ENCODE results near the gene DPH5. TPM values are rescaled to one million over a fixed set of nuclear protein-coding genes. Genes with fewer than 3 reads are reported as not detected.

The DPH5 gene
- total and polyA plus RNA-seq, 2 donors (not counting 1 experiment from before 2014, with no cell fraction given): 33.0 to 42.5 TPM

DNA sequence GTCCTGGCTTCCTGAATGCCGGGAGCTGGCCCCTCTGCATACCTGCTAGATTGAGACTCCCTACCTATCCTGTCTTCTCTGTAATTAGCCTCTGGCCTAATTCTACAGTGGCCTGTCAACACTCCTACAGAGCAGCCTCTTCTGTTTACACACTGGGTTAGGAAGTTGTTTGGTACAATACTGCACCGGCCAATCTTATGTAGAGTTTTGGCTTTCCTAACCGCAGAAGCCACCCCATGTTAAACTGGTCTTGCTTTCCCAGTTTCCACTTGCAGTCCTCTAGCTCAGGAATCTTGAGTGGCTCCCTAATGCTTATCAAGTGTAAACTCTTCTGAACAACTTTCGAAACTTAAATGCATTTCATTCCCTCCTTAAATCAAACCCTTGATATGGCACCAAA lies 42.8 kb downstream of the DPH5 start:
- DNase-seq (no peak), ATAC-seq (ENCODE audit: low read depth) (no peak)
- H3K27me3 ChIP-seq (replicated peaks in 1 of 4; ENCODE audit: control extremely low read depth in 1 of 4, control insufficient read depth in 3 of 4, insufficient read depth in 4 of 4, low read length in 3 of 4): no peaks in the 10 kb centered on the region
- 92% methylated on average over 4 of the region's 4 CpGs for WGBS (ENCODE audit: insufficient coverage)
- no peaks in the 10 kb centered on the region for H3K9me3 Mint-ChIP-seq (ENCODE audit: insufficient read depth)
- H3K27me3 Mint-ChIP-seq: no peaks in the 10 kb centered on the region
- H3K4me3 ChIP-seq (ENCODE audit: control extremely low read depth in 1 of 5, extremely low read depth in 1 of 5, insufficient read depth in 1 of 5, low read depth in 2 of 5, low read length in 4 of 5): no peak overlapping the region
- no peak overlapping the region for H3K27ac Mint-ChIP-seq
- H3K4me1 Mint-ChIP-seq: peaks cover 9% of the 10 kb centered on the region
- ChIA-PET CTCF (no interaction called here), POLR2A (no interaction called here)
- H3K27ac ChIP-seq (ENCODE audit: low read length in 2 of 2): no peak overlapping the region
- peaks cover 0 to 9% of the 10 kb centered on the region in 2 donors for H3K4me1 ChIP-seq (ENCODE audit: control insufficient read depth in 2 of 2, insufficient read depth in 2 of 2, low read length in 2 of 2)
- H3K36me3 ChIP-seq (replicated peaks in 1 of 2; ENCODE audit: control extremely low read depth in 1 of 2, control insufficient read depth in 1 of 2, extremely low read depth in 1 of 2, insufficient read depth in 2 of 2, low read length in 1 of 2): peaks cover 10 to 18% of the 10 kb centered on the region in 2 experiments
- no peak overlapping the region for H3K9ac ChIP-seq (ENCODE audit: low read length)
- H2AFZ ChIP-seq (ENCODE audit: insufficient read depth, low read depth, low read length, poor library complexity, severe bottlenecking): no peak overlapping the region
- no peak for TF ChIP-seq EZH2 (IDR thresholded peaks at IDR 0.05; ENCODE audit: borderline replicate concordance, insufficient read depth, low read depth, low read length, poor library complexity, severe bottlenecking)
- TF ChIP-seq, protein P1, sequence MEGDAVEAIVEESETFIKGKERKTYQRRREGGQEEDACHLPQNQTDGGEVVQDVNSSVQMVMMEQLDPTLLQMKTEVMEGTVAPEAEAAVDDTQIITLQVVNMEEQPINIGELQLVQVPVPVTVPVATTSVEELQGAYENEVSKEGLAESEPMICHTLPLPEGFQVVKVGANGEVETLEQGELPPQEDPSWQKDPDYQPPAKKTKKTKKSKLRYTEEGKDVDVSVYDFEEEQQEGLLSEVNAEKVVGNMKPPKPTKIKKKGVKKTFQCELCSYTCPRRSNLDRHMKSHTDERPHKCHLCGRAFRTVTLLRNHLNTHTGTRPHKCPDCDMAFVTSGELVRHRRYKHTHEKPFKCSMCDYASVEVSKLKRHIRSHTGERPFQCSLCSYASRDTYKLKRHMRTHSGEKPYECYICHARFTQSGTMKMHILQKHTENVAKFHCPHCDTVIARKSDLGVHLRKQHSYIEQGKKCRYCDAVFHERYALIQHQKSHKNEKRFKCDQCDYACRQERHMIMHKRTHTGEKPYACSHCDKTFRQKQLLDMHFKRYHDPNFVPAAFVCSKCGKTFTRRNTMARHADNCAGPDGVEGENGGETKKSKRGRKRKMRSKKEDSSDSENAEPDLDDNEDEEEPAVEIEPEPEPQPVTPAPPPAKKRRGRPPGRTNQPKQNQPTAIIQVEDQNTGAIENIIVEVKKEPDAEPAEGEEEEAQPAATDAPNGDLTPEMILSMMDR (IDR thresholded peaks at IDR 0.05): no peak
- no peak overlapping the region for H3K4me2 ChIP-seq (replicated peaks; ENCODE audit: low read depth, low read length, poor library complexity, severe bottlenecking)
- H3K4me3 Mint-ChIP-seq: no peak overlapping the region
- intact Hi-C loops (cut with micrococcal nuclease): no loop called here
- no peaks in the 10 kb centered on the region for H4K20me1 ChIP-seq (ENCODE audit: control insufficient read depth, insufficient read depth, low read length, poor library complexity, severe bottlenecking)
- H3K79me2 ChIP-seq (ENCODE audit: control insufficient read depth, insufficient read depth, low read length): no peaks in the 10 kb centered on the region
- no peaks in the 10 kb centered on the region for H3K9me3 ChIP-seq (ENCODE audit: control extremely low read depth in 1 of 3, control insufficient read depth in 2 of 3, insufficient read depth in 1 of 3, low read length in 2 of 3)

DNA sequence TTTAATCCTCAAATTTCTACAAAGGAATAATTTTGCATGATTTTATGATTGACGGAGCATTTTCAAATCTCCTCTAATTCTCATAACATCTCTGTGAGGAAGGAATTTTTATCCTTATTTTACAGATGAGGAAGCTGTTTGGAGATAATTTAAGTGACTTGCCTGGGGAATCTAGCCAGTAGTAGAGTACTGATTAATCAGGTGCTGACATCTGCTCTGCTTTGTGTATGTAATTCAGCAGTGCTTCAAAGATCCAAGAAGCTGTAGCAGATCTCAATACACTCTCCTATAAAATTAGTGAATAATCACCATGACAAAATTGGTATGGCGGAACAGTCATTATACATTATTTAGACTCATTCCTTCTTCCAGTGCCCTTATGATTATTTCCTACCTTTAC lies 46.0 kb downstream of the DPH5 start:
- H3K27ac Mint-ChIP-seq: no peak overlapping the region
- H3K9me3 Mint-ChIP-seq (ENCODE audit: insufficient read depth): no peaks in the 10 kb centered on the region
- peaks cover 4 to 27% of the 10 kb centered on the region in 2 experiments for H3K36me3 ChIP-seq (replicated peaks in 1 of 2; ENCODE audit: control extremely low read depth in 1 of 2, control insufficient read depth in 1 of 2, extremely low read depth in 1 of 2, insufficient read depth in 2 of 2, low read length in 1 of 2)
- CTCF ChIA-PET: interaction anchor here (0.8 to 1.0 kb wide), 2 partner anchors 100 to 330 kb away, joined by 3 read pairs; no protein-coding TSS in a partner anchor
- WGBS (ENCODE audit: insufficient coverage): 100% methylated on average over 1 of the region's 2 CpGs
- peaks cover 0 to 9% of the 10 kb centered on the region in 2 donors for H3K4me1 ChIP-seq (ENCODE audit: control insufficient read depth in 2 of 2, insufficient read depth in 2 of 2, low read length in 2 of 2)
- TF ChIP-seq, protein P1 (IDR thresholded peaks at IDR 0.05): no peak
- no peak for TF ChIP-seq EZH2 (IDR thresholded peaks at IDR 0.05; ENCODE audit: borderline replicate concordance, insufficient read depth, low read depth, low read length, poor library complexity, severe bottlenecking)
- no peak overlapping the region for H3K4me2 ChIP-seq (replicated peaks; ENCODE audit: low read depth, low read length, poor library complexity, severe bottlenecking)
- no peak overlapping the region for H3K27ac ChIP-seq (ENCODE audit: low read length in 2 of 2)
- no peaks in the 10 kb centered on the region for H3K9me3 ChIP-seq (ENCODE audit: control extremely low read depth in 1 of 3, control insufficient read depth in 2 of 3, insufficient read depth in 1 of 3, low read length in 2 of 3)
- intact Hi-C loops (cut with micrococcal nuclease): no loop called here
- H3K79me2 ChIP-seq (ENCODE audit: control insufficient read depth, insufficient read depth, low read length): no peaks in the 10 kb centered on the region
- ATAC-seq (ENCODE audit: low read depth) (no peak), DNase-seq (no peak)
- H3K9ac ChIP-seq (ENCODE audit: low read length): no peak overlapping the region
- no peak overlapping the region for H3K4me3 Mint-ChIP-seq
- no peaks in the 10 kb centered on the region for H3K27me3 ChIP-seq (replicated peaks in 1 of 4; ENCODE audit: control extremely low read depth in 1 of 4, control insufficient read depth in 3 of 4, insufficient read depth in 4 of 4, low read length in 3 of 4)
- H3K27me3 Mint-ChIP-seq: no peaks in the 10 kb centered on the region
- H4K20me1 ChIP-seq (ENCODE audit: control insufficient read depth, insufficient read depth, low read length, poor library complexity, severe bottlenecking): no peaks in the 10 kb centered on the region
- H3K4me1 Mint-ChIP-seq: peaks cover 9% of the 10 kb centered on the region
- H3K4me3 ChIP-seq (ENCODE audit: control extremely low read depth in 1 of 5, extremely low read depth in 1 of 5, insufficient read depth in 1 of 5, low read depth in 2 of 5, low read length in 4 of 5): no peak overlapping the region
- POLR2A ChIA-PET: no interaction called here
- H2AFZ ChIP-seq (ENCODE audit: insufficient read depth, low read depth, low read length, poor library complexity, severe bottlenecking): no peak overlapping the region
